Testis (tissue), 3 donors: ENCODE measurements around the gene CEP68. TPM values are rescaled to one million over a fixed set of nuclear protein-coding genes. Genes with fewer than 3 reads are reported as not detected.

Source experiments
- DNase-seq: peaks from one replicate; pipeline ENCODE4 v3.0.0-alpha.2; 2019
- H3K27ac ChIP-seq, 2 donors: fragments of 200-600 bp; sonication (generic); one replicate each; pipeline ENCODE4 v1.5.1; 2019
- H3K27me3 ChIP-seq: fragments of 200-600 bp; sonication (generic); one replicate; pipeline ENCODE4 v1.5.1; 2019
- H3K36me3 ChIP-seq: fragments of 200-600 bp; sonication (generic); one replicate; pipeline ENCODE4 v1.5.1; 2017; ENCODE audit warnings: low read depth; ENCODE audit errors: missing control alignments
- H3K4me1 ChIP-seq: fragments of 200-600 bp; sonication (generic); one replicate; pipeline ENCODE4 v1.5.1; 2019
- H3K4me3 ChIP-seq, 2 donors: fragments of 200-600 bp; sonication (generic); one replicate each; pipeline ENCODE4 v1.5.1; 2017 to 2019
- H3K9me3 ChIP-seq: fragments of 200-600 bp; sonication (generic); one replicate; pipeline ENCODE4 v1.5.1; 2017
- CTCF ChIP-seq, 3 experiments: fragments of 450-650 bp in 2 of 3; fragments of 200-600 bp in 1 of 3; sonication (generic) in 1 of 3; IDR thresholded peaks; one replicate each; pipeline ENCODE4 v1.5.1; 2016 to 2019; ENCODE audit warnings: antibody characterized with exemption in 3 of 3, mild to moderate bottlenecking in 2 of 3, moderate library complexity in 1 of 3
- POLR2A ChIP-seq: fragments of 450-650 bp; IDR thresholded peaks from one replicate; pipeline ENCODE4 v1.6.1; 2017; ENCODE audit warnings: antibody characterized with exemption, mild to moderate bottlenecking, moderate library complexity
- WGBS, 2 donors: methylation state at CpG; one replicate each; pipeline ENCODE4 v1.1.5; 2018; 5-methylcytosine and 5-hydroxymethylcytosine counted together
- intact Hi-C: fragments of 100-400 bp; cut with DNase I; formaldehyde crosslinking; loops from one replicate; pipeline ENCODE4 v1.15.1; 2023; ENCODE audit warnings: low total_unique reads
- polyA plus RNA-seq: library from polyadenylated mRNA; stranded (reverse); fragments of 350-450 nt; fragmentation: Illumina TruSeq; extraction: RNeasy Lipid Tissue Mini Kit (QIAGEN cat#74804); gene quantifications from one replicate; pipeline ENCODE4 v1.2.3, GENCODE V29; 2014; ENCODE audit warnings: low read depth, low replicate concordance; ENCODE audit not compliant: insufficient read depth
- total RNA-seq, 2 donors: library from RNA; depleted of rRNA; stranded (reverse); fragments of >200 nt; gene quantifications; one replicate each; pipeline ENCODE4 v1.2.3, GENCODE V29; 2016

Gene CEP68
- total and polyA plus RNA-seq, 3 donors from 2014 or later = 13.3 to 28.2 (median 25.9) TPM

GRCh38 chr2:65067806-65068553 is 11.8 kb downstream of the CEP68 start:
- Histone ChIP-seq H3K27me3 (no peaks in the 10 kb centered on the region), H3K27ac (peak overlapping the region in 1 of 2 donors; percentile 73), H3K4me3 (no peak overlapping the region), H3K9me3 (no peaks in the 10 kb centered on the region), H3K4me1 (peaks cover 40% of the 10 kb centered on the region), H3K36me3 (no peaks in the 10 kb centered on the region)
- 86 to 90% methylated on average over 13 to 14 of the region's 14 CpGs for WGBS, 2 donors
- DNase-seq = no peak
- TF ChIP-seq POLR2A (no peak), CTCF (IDR thresholded peaks at IDR 0.05) (no peak)
- intact Hi-C loops = loop anchor here (10.0 kb wide), 1 partner anchor 97 kb away; no protein-coding TSS in a partner anchor

GRCh38 chr2:65069439-65069824 is 13.2 kb downstream of the CEP68 start:
- 90 to 96% methylated on average over 5 to 6 of the region's 6 CpGs for WGBS, 2 donors
- Histone ChIP-seq H3K36me3 (no peaks in the 10 kb centered on the region), H3K27me3 (no peaks in the 10 kb centered on the region), H3K4me3 (no peak overlapping the region), H3K27ac (peak overlapping the region; percentile 52 to 73), H3K9me3 (no peaks in the 10 kb centered on the region), H3K4me1 (peaks cover 36% of the 10 kb centered on the region)
- no peak for DNase-seq
- TF ChIP-seq CTCF (IDR thresholded peaks at IDR 0.05) = no peak
- TF ChIP-seq POLR2A = no peak
- intact Hi-C loops = loop anchor here (10.0 kb wide), 1 partner anchor 95 kb away; no protein-coding TSS in a partner anchor

- H3K4me3 ChIP-seq = no peak overlapping the region
- 47 to 48% methylated on average over 8 of the region's 8 CpGs for WGBS, 2 donors
- H3K36me3 ChIP-seq = no peaks in the 10 kb centered on the region
- no peaks in the 10 kb centered on the region for H3K9me3 ChIP-seq
- H3K4me1 ChIP-seq = peaks cover 30% of the 10 kb centered on the region
- H3K27ac ChIP-seq = peak overlapping the region; percentile 52 to 73
- no peak for TF ChIP-seq POLR2A
- TF ChIP-seq CTCF (IDR thresholded peaks at IDR 0.05) = peak in 2 of 3 experiments; percentile 8 to 35
- DNase-seq = peak; percentile 74
- intact Hi-C loops = no loop called here
- H3K27me3 ChIP-seq = no peaks in the 10 kb centered on the region
These were observed 14.1 kb downstream of the CEP68 start for GRCh38 chr2:65070172-65070830.

GRCh38 chr2:65070856-65071255 is 14.6 kb downstream of the CEP68 start:
- Histone ChIP-seq H3K36me3 (no peaks in the 10 kb centered on the region), H3K27ac (peak overlapping the region in 1 of 2 donors; percentile 73), H3K9me3 (no peaks in the 10 kb centered on the region), H3K4me1 (peaks cover 30% of the 10 kb centered on the region), H3K27me3 (no peaks in the 10 kb centered on the region), H3K4me3 (no peak overlapping the region)
- DNase-seq = no peak
- intact Hi-C loops = no loop called here
- WGBS, 2 donors = 76 to 80% methylated on average over 4 to 6 of the region's 6 CpGs
- TF ChIP-seq CTCF (IDR thresholded peaks at IDR 0.05) (no peak), POLR2A (no peak)
